OCI-LY7 (cell line): ENCODE data around the gene TMEM59L.

ENCODE experiments used
- EZH2phosphoT487 ChIP-seq: fragments of 200-600 bp; sonication (generic); IDR thresholded peaks from 2 replicates; pipeline ENCODE4 v1.6.1; 2018; ENCODE audit warnings: low read depth, borderline replicate concordance, mild to moderate bottlenecking, mixed run types, antibody characterized with exemption, low read length, moderate library complexity, mixed read lengths
- TF ChIP-seq, protein P1 (sequence below): fragments of 200-600 bp; sonication (generic); conservative IDR thresholded peaks from 2 replicates; pipeline ENCODE4 v1.5.1; 2014; ENCODE audit warnings: mild to moderate bottlenecking, antibody characterized with exemption, low read length, moderate library complexity, mixed read lengths

- TF ChIP-seq, protein P1, sequence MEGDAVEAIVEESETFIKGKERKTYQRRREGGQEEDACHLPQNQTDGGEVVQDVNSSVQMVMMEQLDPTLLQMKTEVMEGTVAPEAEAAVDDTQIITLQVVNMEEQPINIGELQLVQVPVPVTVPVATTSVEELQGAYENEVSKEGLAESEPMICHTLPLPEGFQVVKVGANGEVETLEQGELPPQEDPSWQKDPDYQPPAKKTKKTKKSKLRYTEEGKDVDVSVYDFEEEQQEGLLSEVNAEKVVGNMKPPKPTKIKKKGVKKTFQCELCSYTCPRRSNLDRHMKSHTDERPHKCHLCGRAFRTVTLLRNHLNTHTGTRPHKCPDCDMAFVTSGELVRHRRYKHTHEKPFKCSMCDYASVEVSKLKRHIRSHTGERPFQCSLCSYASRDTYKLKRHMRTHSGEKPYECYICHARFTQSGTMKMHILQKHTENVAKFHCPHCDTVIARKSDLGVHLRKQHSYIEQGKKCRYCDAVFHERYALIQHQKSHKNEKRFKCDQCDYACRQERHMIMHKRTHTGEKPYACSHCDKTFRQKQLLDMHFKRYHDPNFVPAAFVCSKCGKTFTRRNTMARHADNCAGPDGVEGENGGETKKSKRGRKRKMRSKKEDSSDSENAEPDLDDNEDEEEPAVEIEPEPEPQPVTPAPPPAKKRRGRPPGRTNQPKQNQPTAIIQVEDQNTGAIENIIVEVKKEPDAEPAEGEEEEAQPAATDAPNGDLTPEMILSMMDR = no peak
- no peak for TF ChIP-seq EZH2phosphoT487
Measured at GRCh38 chr19:18580311-18580710, 32.4 kb upstream of the TMEM59L start.
